Hepatocyte (in vitro differentiated cells): ENCODE data around the gene SLC20A1.

Experiments
- EZH2phosphoT487 ChIP-seq: fragments of 200-600 bp; sonication (generic); IDR thresholded peaks from one replicate; pipeline ENCODE4 v1.6.1; 2018; ENCODE audit warnings: antibody characterized with exemption, mild to moderate bottlenecking, low read depth, moderate library complexity; ENCODE audit not compliant: unreplicated experiment, severe bottlenecking
- TF ChIP-seq, protein P1 (sequence below): fragments of 200-600 bp; sonication (generic); IDR thresholded peaks from 2 replicates; pipeline ENCODE4 v1.5.1; 2016; ENCODE audit warnings: antibody characterized with exemption, mild to moderate bottlenecking; ENCODE audit not compliant: poor library complexity

DNA sequence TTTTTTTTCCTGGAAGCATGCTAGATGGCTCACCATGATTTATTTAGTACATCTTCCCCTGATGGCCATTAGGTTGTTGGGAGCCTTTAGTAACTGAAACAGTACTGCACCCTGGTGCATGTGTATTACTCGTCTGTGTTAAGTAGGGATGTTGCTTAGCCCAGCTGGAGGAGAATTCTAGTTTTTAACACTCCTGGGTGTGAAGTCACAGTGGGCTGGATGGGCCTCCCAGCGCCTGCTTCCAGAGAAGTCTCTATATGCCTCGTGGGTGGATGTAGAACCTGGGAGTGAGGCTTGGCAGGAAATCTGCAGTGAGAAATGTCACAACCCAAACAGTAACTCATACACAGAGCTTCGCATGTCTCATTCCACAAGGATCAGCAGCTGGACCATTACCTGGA, 46.1 kb downstream of the SLC20A1 start:
- TF ChIP-seq EZH2phosphoT487: no peak
- TF ChIP-seq, protein P1, sequence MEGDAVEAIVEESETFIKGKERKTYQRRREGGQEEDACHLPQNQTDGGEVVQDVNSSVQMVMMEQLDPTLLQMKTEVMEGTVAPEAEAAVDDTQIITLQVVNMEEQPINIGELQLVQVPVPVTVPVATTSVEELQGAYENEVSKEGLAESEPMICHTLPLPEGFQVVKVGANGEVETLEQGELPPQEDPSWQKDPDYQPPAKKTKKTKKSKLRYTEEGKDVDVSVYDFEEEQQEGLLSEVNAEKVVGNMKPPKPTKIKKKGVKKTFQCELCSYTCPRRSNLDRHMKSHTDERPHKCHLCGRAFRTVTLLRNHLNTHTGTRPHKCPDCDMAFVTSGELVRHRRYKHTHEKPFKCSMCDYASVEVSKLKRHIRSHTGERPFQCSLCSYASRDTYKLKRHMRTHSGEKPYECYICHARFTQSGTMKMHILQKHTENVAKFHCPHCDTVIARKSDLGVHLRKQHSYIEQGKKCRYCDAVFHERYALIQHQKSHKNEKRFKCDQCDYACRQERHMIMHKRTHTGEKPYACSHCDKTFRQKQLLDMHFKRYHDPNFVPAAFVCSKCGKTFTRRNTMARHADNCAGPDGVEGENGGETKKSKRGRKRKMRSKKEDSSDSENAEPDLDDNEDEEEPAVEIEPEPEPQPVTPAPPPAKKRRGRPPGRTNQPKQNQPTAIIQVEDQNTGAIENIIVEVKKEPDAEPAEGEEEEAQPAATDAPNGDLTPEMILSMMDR: no peak
